SK-N-SH (cell line): ENCODE results near the gene C10orf90. TPM values are rescaled to one million over a fixed set of nuclear protein-coding genes. Genes with fewer than 3 reads are reported as not detected.

Source experiments
- CTCF ChIA-PET: fragments of 300-600, 350-600 bp; formaldehyde crosslinking; extraction: SDS; loops from one replicate; lab custom pipeline; 2021; lab: Yijun Ruan, JAX
- POLR2A ChIA-PET: fragments of 350-600 bp; sonication (Branson Sonifier 250); formaldehyde crosslinking; extraction: SDS; loops from one replicate; lab custom pipeline; 2020; ENCODE audit warnings: antibody characterized with exemption, inconsistent platforms; lab: Yijun Ruan, JAX
- DNase-seq: peaks from one replicate; pipeline ENCODE4 v3.0.0; 2012
- H2AFZ ChIP-seq: fragments of 200-600 bp; sonication (generic); 2 replicates; pipeline ENCODE4 v1.8.1; 2016; ENCODE audit warnings: antibody characterized with exemption, mild to moderate bottlenecking, low read depth
- H3F3A ChIP-seq: fragments of 200-600 bp; sonication (generic); replicated peaks from 2 replicates; pipeline ENCODE3; 2016; ENCODE audit warnings: antibody characterized with exemption, mild to moderate bottlenecking; ENCODE audit not compliant: insufficient read depth
- H3K27ac ChIP-seq, 2 experiments: fragments of 200-500 bp in 1 of 2; fragments of 200-600 bp in 1 of 2; sonication (Bioruptor generic) in 1 of 2; sonication (generic), shearing (Covaris generic) in 1 of 2; 2 replicates each; pipeline versions ENCODE4 v1.5.1 to v1.6.1; 2014 to 2016; ENCODE audit warnings: low read depth in 2 of 2, inconsistent platforms in 1 of 2, low read length in 1 of 2, mild to moderate bottlenecking in 1 of 2, mixed read lengths in 1 of 2
- H3K27me3 ChIP-seq: fragments of 200-600 bp; sonication (generic), shearing (Covaris generic); 2 replicates; pipeline ENCODE4 v1.6.1; 2016; ENCODE audit warnings: mixed run types; ENCODE audit not compliant: insufficient read depth
- H3K36me3 ChIP-seq, 2 experiments: fragments of 200-500 bp in 1 of 2; fragments of 200-600 bp in 1 of 2; sonication (Bioruptor generic) in 1 of 2; sonication (generic) in 1 of 2; replicated peaks in 1 of 2; 2 replicates each; pipeline versions ENCODE3 to v1.5.1; 2014 to 2016; ENCODE audit warnings: low read length in 1 of 2, mild to moderate bottlenecking in 1 of 2; ENCODE audit not compliant: insufficient read depth in 2 of 2, control insufficient read depth in 1 of 2
- H3K4me1 ChIP-seq, 2 experiments: fragments of 200-500 bp in 1 of 2; fragments of 200-600 bp in 1 of 2; sonication (Bioruptor generic) in 1 of 2; sonication (generic), shearing (Covaris generic) in 1 of 2; 2 replicates each; pipeline versions ENCODE4 v1.5.1 to v1.6.1; 2014 to 2016; ENCODE audit warnings: low read depth in 1 of 2, low read length in 1 of 2, mixed run types in 1 of 2; ENCODE audit not compliant: insufficient read depth in 2 of 2, control insufficient read depth in 1 of 2
- H3K4me2 ChIP-seq: fragments of 200-600 bp; sonication (generic), shearing (Covaris generic); 2 replicates; pipeline ENCODE4 v1.6.1; 2017; ENCODE audit warnings: mixed run types
- H3K4me3 ChIP-seq, 2 experiments: fragments of 200-500 bp in 1 of 2; fragments of 200-600 bp in 1 of 2; sonication (Bioruptor generic) in 1 of 2; sonication (generic), shearing (Covaris generic) in 1 of 2; 2 replicates each; pipeline versions ENCODE4 v1.5.1 to v1.8.1; 2014 to 2016; ENCODE audit warnings: low read depth in 2 of 2, inconsistent platforms in 1 of 2, low read length in 1 of 2, mild to moderate bottlenecking in 1 of 2, mixed read lengths in 1 of 2, moderate library complexity in 1 of 2
- H3K79me2 ChIP-seq: fragments of 200-600 bp; sonication (generic); 2 replicates; pipeline ENCODE4 v1.8.1; 2017; ENCODE audit warnings: mild to moderate bottlenecking; ENCODE audit not compliant: insufficient read depth
- H3K9ac ChIP-seq: fragments of 200-600 bp; sonication (generic); 2 replicates; pipeline ENCODE4 v1.6.1; 2017; ENCODE audit warnings: mixed run types
- H3K9me2 ChIP-seq: fragments of 200-600 bp; sonication (generic); 2 replicates; pipeline ENCODE4 v1.6.1; 2017; ENCODE audit warnings: mixed run types
- H3K9me3 ChIP-seq: fragments of 200-600 bp; sonication (generic); 2 replicates; pipeline ENCODE4 v1.6.1; 2017; ENCODE audit warnings: mixed run types, mild to moderate bottlenecking, moderate library complexity
- H4K20me1 ChIP-seq: fragments of 200-600 bp; sonication (generic); 2 replicates; pipeline ENCODE4 v1.6.1; 2017; ENCODE audit warnings: mild to moderate bottlenecking, mixed run types; ENCODE audit not compliant: insufficient read depth
- EZH2phosphoT487 ChIP-seq: fragments of 200-600 bp; sonication (generic); IDR thresholded peaks from 2 replicates; pipeline ENCODE4 v1.6.1; 2017; ENCODE audit warnings: low read depth, mixed run types, mild to moderate bottlenecking, antibody characterized with exemption, moderate library complexity, borderline replicate concordance
- FOXM1 ChIP-seq: IDR thresholded peaks from 2 replicates; pipeline ENCODE4 v1.4.0; 2012; ENCODE audit warnings: low read depth, mild to moderate bottlenecking
- MXI1 ChIP-seq: IDR thresholded peaks from 2 replicates; pipeline ENCODE4 v1.6.1; 2012; ENCODE audit warnings: mild to moderate bottlenecking, low read depth, low read length, improper control_type of control experiment
- SIN3A ChIP-seq: IDR thresholded peaks from 2 replicates; pipeline ENCODE4 v1.6.1; 2012; ENCODE audit warnings: low read depth, mild to moderate bottlenecking, low read length, moderate library complexity, borderline replicate concordance
- TAF1 ChIP-seq: IDR thresholded peaks from 2 replicates; pipeline ENCODE4 v1.6.1; 2012; ENCODE audit warnings: low read depth, mild to moderate bottlenecking, low read length, moderate library complexity, borderline replicate concordance
- WGBS: methylation state at CpG from one replicate; pipeline ENCODE4 v1.1.6; 2017; ENCODE audit warnings: low lambda C conversion rate; 5-methylcytosine and 5-hydroxymethylcytosine counted together
- polyA plus RNA-seq, 3 experiments: library from polyadenylated mRNA; depleted of rRNA; stranded (reverse); fragments of >200 nt; gene quantifications; 2 replicates each; pipeline ENCODE4 v1.2.3, GENCODE V29; 2012
- TF ChIP-seq, protein P1 (sequence below): IDR thresholded peaks from 2 replicates; pipeline ENCODE4; 2012
- TF ChIP-seq, protein P2 (sequence below): fragments of 200-600 bp; sonication (generic); IDR thresholded peaks from 2 replicates; pipeline ENCODE4 v1.6.1; 2017; ENCODE audit warnings: antibody characterized with exemption, mild to moderate bottlenecking, moderate library complexity

C10orf90 gene
- polyA plus RNA-seq, 1 of the 3 experiments (the other 2 are of a cell fraction): 0.21 TPM

DNA sequence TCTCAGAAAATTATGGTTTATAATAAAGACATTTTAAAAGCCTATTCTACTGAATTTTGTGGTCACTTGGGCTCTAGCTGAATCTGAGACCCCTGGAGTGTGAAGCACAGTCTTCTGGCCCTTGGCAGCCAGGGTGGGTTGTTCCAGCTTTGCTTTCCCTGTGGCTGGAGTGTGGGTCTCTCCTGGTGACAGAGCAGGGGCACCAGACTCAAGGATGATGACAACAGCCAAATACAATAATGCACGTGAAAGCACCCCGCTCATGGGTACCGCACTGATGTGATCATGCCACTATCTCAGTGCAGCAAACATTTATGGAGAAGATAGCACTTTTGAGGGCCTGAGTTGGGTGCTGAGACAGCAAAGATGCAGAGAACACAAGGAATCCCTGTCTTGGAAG lies 147.4 kb downstream of the C10orf90 start (continued):
- TF ChIP-seq, protein P1, sequence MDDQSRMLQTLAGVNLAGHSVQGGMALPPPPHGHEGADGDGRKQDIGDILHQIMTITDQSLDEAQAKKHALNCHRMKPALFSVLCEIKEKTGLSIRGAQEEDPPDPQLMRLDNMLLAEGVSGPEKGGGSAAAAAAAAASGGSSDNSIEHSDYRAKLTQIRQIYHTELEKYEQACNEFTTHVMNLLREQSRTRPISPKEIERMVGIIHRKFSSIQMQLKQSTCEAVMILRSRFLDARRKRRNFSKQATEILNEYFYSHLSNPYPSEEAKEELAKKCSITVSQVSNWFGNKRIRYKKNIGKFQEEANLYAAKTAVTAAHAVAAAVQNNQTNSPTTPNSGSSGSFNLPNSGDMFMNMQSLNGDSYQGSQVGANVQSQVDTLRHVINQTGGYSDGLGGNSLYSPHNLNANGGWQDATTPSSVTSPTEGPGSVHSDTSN: no peak
- TF ChIP-seq, all 33 proteins: peak for 0

GRCh38 chr10:126521399-126521798 lies 149.1 kb downstream of the C10orf90 start:
- Histone ChIP-seq H3K9ac (no peak overlapping the region), H3K27me3 (no peaks in the 10 kb centered on the region; the same call in 1 of the 2 replicates), H3K79me2 (no peaks in the 10 kb centered on the region), H3K27ac (no peak overlapping the region), H3K4me3 (no peak overlapping the region), H3K4me1 (no peaks in the 10 kb centered on the region), H2AFZ (no peak overlapping the region), H3K9me2 (no peaks in the 10 kb centered on the region), H3K9me3 (no peaks in the 10 kb centered on the region), H4K20me1 (no peaks in the 10 kb centered on the region), H3K36me3 (no peaks in the 10 kb centered on the region), H3K4me2 (no peak overlapping the region), H3F3A (no peaks in the 10 kb centered on the region)
- ChIA-PET POLR2A (no interaction called here), CTCF (interaction anchor here (0.7 to 1.4 kb wide), 4 partner anchors 18 to 694 kb away, joined by 3 to 6 read pairs (median 3); no protein-coding TSS in a partner anchor)
- 51% methylated on average over 5 of the region's 5 CpGs for WGBS
- no peak for DNase-seq
- TF ChIP-seq MXI1 (no peak), FOXM1 (no peak), SIN3A (no peak), TAF1 (no peak), EZH2phosphoT487 (no peak)

DNA sequence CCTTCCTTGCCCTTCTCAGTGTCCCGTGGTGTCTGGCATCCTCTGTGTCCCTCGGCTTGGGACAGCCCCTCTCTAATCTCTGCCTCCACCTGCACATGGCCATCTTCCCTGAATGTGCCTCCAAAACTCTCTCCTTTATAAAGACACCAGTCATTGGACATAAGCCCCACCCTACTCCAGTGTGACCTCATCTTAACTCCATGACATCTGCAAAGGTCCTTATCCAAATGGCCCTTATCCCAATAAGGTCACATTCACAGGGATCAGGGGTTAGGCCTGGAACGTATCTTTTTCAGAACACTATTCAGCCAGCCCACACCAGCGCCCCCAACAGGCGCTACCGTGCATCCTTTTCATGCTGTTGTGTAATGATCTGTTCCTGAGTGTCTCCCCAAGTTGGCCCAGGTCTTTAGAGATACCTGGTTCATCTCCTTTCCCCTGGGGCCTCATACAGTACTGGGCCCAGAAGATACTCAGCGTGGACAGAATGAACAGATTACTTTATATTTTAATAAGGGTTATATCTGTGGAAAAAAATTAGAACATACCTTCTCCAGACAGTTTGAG lies 149.7 kb downstream of the C10orf90 start:
- Histone ChIP-seq H3K27ac (no peak overlapping the region), H3K27me3 (no peaks in the 10 kb centered on the region; the same call in 1 of the 2 replicates), H2AFZ (no peak overlapping the region), H3K4me1 (no peaks in the 10 kb centered on the region), H3K4me2 (no peak overlapping the region), H3K9me2 (no peaks in the 10 kb centered on the region), H3K9ac (no peak overlapping the region), H3K79me2 (no peaks in the 10 kb centered on the region), H4K20me1 (no peaks in the 10 kb centered on the region), H3F3A (no peaks in the 10 kb centered on the region), H3K4me3 (no peak overlapping the region), H3K36me3 (no peaks in the 10 kb centered on the region), H3K9me3 (no peaks in the 10 kb centered on the region)
- no peak for DNase-seq
- WGBS: 38% methylated on average over 6 of the region's 7 CpGs
- CTCF ChIA-PET: interaction anchor here (0.7 to 1.4 kb wide), 2 partner anchors 17 to 642 kb away, joined by 3 read pairs; no protein-coding TSS in a partner anchor
- POLR2A ChIA-PET: no interaction called here
- TF ChIP-seq SIN3A (no peak), EZH2phosphoT487 (no peak)
- TF ChIP-seq, protein P2, sequence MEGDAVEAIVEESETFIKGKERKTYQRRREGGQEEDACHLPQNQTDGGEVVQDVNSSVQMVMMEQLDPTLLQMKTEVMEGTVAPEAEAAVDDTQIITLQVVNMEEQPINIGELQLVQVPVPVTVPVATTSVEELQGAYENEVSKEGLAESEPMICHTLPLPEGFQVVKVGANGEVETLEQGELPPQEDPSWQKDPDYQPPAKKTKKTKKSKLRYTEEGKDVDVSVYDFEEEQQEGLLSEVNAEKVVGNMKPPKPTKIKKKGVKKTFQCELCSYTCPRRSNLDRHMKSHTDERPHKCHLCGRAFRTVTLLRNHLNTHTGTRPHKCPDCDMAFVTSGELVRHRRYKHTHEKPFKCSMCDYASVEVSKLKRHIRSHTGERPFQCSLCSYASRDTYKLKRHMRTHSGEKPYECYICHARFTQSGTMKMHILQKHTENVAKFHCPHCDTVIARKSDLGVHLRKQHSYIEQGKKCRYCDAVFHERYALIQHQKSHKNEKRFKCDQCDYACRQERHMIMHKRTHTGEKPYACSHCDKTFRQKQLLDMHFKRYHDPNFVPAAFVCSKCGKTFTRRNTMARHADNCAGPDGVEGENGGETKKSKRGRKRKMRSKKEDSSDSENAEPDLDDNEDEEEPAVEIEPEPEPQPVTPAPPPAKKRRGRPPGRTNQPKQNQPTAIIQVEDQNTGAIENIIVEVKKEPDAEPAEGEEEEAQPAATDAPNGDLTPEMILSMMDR: peak; percentile 11; the same call in 1 of the 2 replicates
